GM21367 (cell line): Measurements from ENCODE around the gene IGFBP5.

ENCODE experiments used
- ATAC-seq: cut with Tn5 transposase; IDR thresholded peaks from one replicate; pipeline ENCODE4 v1.9.1; 2021; ENCODE audit not compliant: unreplicated experiment

IGFBP5 gene

DNA sequence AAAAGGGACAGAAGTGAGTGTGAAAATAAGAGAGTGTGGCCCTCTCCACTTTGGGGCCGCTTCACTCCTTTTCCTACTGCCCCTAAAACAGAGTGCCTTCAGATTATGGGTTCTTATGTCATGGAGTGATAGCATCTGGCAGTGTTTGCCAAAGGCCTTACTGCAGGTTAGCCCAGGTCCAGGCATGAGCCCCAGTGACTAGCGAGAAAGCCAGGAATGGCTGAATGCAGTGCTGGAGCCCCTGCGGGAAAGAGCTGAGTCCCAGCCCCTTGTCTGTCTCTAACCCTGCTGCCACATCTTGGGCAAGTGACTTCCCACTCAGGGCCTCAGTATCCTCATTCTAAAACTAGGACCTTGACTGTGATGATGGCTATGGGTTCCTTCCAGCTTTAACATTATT lies 6.0 kb downstream of the IGFBP5 start:
- no peak for ATAC-seq

GRCh38 chr2:216688731-216689340 lies 6.5 kb downstream of the IGFBP5 start:
- ATAC-seq = no peak

GRCh38 chr2:216687646-216688045 lies 7.7 kb downstream of the IGFBP5 start:
- no peak for ATAC-seq

DNA sequence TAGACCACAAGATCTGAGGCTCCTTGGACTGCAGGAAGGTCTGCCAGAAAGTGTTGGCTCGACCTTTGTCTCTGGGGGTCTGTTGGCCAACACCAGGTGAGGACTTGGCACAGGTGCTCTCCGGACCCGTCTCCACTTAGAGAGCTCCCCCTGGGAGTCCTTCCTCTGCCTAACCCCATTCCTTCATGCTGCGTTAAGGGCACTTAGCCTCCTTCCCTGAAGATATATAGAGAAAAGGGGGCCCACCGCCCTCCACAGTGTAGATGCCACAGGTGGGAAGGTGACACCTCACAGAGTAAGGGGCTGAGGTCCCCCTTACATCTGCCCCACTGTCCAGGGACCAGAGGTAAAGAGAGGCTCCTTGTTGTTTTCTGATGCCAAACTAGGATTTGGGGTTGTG lies 8.2 kb downstream of the IGFBP5 start:
- no peak for ATAC-seq

GRCh38 chr2:216685327-216685875 lies 9.9 kb downstream of the IGFBP5 start:
- no peak for ATAC-seq

- no peak for ATAC-seq
These were observed 11.5 kb downstream of the IGFBP5 start for GRCh38 chr2:216683846-216684245.

- ATAC-seq = no peak
These were observed 13.7 kb downstream of the IGFBP5 start for GRCh38 chr2:216681683-216682082.

DNA sequence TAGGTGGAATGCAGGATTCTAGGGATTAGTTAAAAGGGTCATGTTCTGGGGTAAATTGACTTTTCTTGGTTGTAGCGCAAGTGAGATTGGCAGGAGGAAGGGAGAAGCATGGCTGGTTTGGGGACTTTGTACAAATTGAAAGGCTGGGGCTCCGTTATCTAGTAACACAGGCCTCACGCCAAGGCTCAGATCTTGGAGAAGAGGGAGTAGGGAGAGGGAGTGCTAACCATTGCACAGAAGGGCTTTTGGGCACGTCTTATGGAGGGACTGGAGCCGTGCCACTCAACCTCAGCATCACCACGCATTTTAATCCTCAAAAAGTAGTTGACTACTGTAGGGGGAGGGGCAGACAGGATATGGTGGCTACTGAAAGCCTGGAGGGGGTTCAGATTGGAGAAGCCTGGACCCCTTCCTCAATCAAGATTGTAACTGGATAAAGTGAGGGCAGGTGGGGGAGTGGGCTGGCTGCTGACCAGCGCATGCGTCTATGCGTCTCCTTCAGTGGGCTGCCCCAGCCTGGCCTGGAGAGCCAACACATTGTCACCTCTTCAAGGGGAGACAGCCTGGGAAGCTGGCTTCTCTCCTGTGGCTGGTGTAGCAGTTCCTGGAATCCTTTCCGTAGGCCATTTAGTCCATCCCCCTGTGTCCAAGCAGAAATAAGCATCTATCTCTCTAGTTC lies 14.3 kb downstream of the IGFBP5 start:
- ATAC-seq = no peak

GRCh38 chr2:216679658-216680024 lies 15.7 kb downstream of the IGFBP5 start:
- ATAC-seq = no peak

DNA sequence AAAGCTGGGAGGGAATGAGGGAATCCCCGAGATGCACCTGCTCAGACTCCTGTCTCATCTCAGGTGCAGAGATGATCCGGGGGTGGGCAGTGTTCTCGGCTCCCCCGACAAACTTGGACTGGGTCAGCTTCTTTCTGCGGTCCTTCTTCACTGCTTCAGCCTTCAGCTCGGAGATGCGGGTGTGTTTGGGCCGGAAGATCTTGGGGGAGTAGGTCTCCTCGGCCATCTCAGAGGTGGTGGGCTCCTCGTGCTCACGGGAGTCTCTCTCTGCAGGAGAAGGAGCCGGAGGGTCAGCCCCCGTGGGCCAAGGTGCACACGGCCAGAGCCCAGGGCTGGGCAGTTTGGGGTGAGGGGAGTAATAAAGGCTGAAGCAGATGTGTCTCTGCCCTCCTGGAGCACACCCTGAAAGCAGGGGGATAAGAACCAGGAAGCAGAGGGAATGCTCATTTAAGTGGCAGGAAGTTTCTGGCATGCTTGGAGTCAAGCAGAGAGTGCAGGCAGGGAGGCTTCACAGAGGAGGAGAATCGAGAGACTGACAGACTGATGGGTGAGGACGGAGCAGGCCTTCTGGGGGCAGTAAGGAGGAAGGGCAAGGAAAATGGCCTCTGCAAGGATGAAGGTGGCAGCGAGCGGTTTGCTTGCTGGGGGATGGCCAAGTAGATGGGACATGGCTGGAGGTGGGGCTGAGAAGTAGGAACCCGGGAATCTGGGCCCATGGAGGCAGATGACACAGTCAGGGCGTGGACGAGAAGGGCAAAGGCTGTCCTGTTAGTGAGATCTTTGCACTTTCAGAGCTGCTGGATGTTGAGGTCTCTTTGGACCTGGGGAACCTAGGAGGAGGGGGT lies 16.3 kb downstream of the IGFBP5 start:
- ATAC-seq = no peak

- no peak for ATAC-seq
These were observed 17.3 kb downstream of the IGFBP5 start for GRCh38 chr2:216678098-216678465.

GRCh38 chr2:216677439-216678097 lies 17.8 kb downstream of the IGFBP5 start:
- ATAC-seq = no peak

DNA sequence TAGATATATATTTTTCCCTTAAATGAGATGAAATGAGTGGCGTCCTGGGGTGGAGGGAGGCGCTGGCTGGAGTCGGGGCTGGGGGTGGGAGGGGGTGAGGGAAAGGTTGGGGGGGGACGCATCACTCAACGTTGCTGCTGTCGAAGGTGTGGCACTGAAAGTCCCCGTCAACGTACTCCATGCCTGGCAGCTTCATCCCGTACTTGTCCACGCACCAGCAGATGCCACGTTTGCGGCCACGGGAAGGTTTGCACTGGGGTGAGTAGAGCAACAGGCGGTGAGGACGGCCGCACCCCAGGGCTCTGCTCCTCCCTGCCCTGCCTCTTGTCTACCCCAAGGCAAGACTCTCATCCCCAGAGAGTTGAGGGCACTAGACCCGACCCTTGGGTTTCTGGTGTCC lies 18.7 kb downstream of the IGFBP5 start:
- no peak for ATAC-seq

- no peak for ATAC-seq
These were observed 21.0 kb downstream of the IGFBP5 start for GRCh38 chr2:216674376-216674775.

DNA sequence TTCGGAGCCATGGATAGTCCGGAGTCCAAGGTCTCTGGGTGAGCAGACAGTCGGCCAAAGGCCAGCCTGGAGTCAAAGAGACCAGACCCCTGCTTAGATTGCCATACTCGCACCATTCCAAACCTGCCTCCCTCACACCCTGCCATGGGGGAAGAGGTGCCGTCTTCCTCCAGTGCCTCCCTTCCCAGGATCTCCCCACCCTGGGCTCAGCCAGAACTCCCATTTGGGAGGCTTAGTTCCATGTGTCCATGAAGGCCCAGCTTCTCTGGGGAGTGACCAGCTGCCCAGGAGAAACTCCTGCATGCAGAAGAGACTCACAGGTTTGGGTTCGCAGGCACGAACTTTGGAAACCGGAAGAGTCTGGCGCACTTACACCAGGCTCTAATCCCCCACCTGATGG lies 21.7 kb downstream of the IGFBP5 start:
- no peak for ATAC-seq

- no peak for ATAC-seq
These were observed 22.3 kb downstream of the IGFBP5 start for GRCh38 chr2:216673021-216673420.

- ATAC-seq = no peak
These were observed 22.9 kb downstream of the IGFBP5 start for GRCh38 chr2:216672466-216672865.

DNA sequence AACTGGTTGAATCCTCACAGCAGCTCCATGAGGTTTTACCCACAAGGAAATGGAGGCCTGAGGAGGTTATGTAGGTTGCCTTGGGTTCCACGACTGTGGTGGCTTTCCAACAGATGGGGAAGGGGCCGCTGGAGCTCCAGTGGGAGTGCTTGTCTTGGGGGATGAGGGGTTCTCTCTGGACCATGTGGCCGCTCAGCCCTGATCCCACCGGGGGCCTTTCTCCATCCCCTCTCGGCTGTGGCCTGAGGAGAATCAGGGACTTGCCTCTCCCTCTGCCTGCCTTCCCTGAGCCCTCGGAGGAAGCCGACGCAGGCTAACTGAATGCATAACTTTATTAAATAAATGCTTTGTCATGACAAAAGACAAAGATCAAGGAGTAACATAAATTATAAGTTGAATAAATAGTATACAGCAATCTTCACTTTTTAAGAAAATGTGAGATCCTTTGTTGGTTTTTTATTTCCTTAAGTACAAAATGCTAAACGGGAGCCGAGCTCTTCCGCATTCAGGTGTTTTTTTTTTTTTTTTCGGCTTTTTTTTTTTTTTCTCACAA lies 23.5 kb downstream of the IGFBP5 start:
- no peak for ATAC-seq

DNA sequence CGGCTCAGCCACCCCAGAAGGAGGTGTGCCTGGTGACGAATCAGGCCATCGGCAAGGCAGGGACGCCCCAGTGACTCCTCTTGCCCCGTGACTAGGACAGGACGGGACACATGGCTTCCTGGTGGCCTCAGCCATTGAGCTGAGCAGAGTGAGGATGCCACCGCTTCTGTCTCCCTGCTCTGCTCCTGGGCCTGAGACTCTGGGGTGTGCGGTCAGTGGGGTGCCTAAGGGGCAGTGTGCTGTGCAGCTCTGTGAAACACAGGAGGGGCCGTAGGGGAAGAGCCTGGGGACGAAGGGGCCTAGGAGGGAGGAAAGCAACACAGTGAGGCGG lies 24.3 kb downstream of the IGFBP5 start:
- ATAC-seq = no peak

- no peak for ATAC-seq
These were observed 24.9 kb downstream of the IGFBP5 start for GRCh38 chr2:216670266-216671080.
